ENCODE results near the gene GRIN2A.

- no peak for TF ChIP-seq CTCF (IDR thresholded peaks at IDR 0.05)
- no peak for TF ChIP-seq POLR2A (IDR thresholded peaks at IDR 0.05)
Measured at GRCh38 chr16:10141671-10142070, 40.6 kb downstream of the GRIN2A start.
